ENCODE measurements around the gene SHROOM2. TPM values are rescaled to one million over a fixed set of nuclear protein-coding genes. Genes with fewer than 3 reads are reported as not detected.
"Not testable (repeated sequence)": the region's sequence is repeated elsewhere in the genome, so short reads cannot be mapped to it uniquely, and the experiment has no call there.

The SHROOM2 gene
- total RNA-seq, 2 experiments from 2014 or later = not detected

DNA sequence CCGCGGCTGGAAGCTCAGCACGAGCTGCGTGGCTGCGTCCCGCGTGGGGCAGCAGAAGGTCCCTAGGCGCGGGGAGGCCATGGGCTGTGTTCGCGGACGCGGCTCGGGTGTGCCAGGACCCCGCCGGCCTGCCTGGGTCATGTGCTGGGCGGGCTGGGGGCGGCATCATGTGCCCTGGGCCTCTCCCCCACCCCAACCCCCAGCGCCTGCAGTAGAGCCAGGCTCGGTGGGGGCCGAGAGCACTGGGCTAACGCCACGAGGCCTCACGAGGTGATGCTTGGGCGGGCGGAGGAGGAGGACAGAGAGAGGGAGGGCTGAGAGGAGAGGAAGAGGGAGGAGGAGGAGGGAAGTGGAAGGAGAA, 20.5 kb upstream of the SHROOM2 start, which contains the start of gene GPR143:
GPR143 (minus strand) TSS at position 111 of the 361 bp plus-strand sequence; CDS start at position 81, 30 bp downstream.
- Mint-ChIP-seq H3K4me1 (ENCODE audit: low read depth) (no peaks in the 10 kb centered on the region), H3K4me3 (no peak within 1 kb of the TSS), H3K27me3 (ENCODE audit: low read depth) (peaks cover 14% of the 10 kb centered on the region), H3K9me3 (no peaks in the 10 kb centered on the region), H3K36me3 (ENCODE audit: low read depth) (no peaks in the 10 kb centered on the region), H3K27ac (no peak within 1 kb of the TSS)
- intact Hi-C loops (cut with micrococcal nuclease) = no loop called here
- no peak for DNase-seq
- CTCF ChIA-PET = no interaction called here

DNA sequence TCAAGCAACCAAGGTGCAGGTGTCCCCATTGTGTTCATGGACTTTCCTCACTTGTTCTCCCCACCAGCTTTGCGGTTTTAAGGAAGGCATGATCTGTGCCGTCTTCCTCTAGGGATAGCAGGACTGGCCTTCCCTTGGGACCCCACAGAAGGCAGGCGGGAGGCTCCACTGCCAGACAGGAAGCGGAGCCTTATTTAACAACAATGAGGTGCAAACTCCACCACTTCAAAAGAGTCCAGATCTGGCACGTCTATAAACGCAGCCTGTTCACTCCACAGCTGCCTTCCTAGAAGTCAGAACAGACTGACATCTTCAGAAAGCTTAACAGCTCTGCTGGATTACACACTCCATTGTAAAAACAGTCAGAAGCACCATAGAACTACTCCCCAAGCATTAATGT, 18.9 kb upstream of the SHROOM2 start:
- CTCF ChIA-PET = interaction anchor here (0.7 kb wide), 1 partner anchor 16 kb away, joined by 3 read pairs; no protein-coding TSS in a partner anchor
- no peak overlapping the region for H3K27ac Mint-ChIP-seq

DNA sequence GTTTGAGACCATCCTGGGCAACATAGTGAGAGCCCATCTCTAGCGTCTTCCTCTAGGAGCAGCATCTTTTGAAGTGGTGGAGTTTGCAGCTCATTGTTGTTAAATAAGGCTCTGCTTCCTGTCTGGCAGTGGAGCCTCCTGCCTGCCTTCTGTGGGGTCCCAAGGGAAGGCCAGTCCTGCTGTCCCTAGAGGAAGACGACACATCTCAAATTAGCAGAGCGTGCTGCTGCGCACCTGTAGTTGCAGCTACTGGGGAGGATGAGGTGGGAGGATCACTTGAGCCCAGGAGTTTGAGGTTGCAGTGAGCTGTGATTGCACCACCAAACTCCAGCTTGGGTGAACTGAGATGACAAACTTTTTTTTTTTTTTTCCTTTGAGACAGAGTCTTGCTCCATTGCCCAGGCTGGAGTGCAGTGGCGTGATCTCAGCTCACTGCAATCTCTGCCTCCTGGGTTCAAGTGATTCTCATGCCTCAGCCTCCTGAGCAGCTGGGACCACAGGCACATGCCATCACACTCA, 17.8 kb upstream of the SHROOM2 start:
- CTCF ChIA-PET; H3K27ac Mint-ChIP-seq; H3K4me1 Mint-ChIP-seq (ENCODE audit: low read depth); H3K9me3 Mint-ChIP-seq; H3K36me3 Mint-ChIP-seq (ENCODE audit: low read depth); DNase-seq; H3K4me3 Mint-ChIP-seq; intact Hi-C loops (cut with micrococcal nuclease): not testable (repeated sequence)
- H3K27me3 Mint-ChIP-seq (ENCODE audit: low read depth) = peaks cover 14% of the 10 kb centered on the region

More for the DNA sequence above, 18.9 kb upstream of the SHROOM2 start:
- H3K9me3 Mint-ChIP-seq = no peaks in the 10 kb centered on the region
- no peaks in the 10 kb centered on the region for H3K36me3 Mint-ChIP-seq (ENCODE audit: low read depth)
- no peaks in the 10 kb centered on the region for H3K4me1 Mint-ChIP-seq (ENCODE audit: low read depth)
- peaks cover 14% of the 10 kb centered on the region for H3K27me3 Mint-ChIP-seq (ENCODE audit: low read depth)
- no peak for DNase-seq
- H3K4me3 Mint-ChIP-seq = no peak overlapping the region
- intact Hi-C loops (cut with micrococcal nuclease) = no loop called here

DNA sequence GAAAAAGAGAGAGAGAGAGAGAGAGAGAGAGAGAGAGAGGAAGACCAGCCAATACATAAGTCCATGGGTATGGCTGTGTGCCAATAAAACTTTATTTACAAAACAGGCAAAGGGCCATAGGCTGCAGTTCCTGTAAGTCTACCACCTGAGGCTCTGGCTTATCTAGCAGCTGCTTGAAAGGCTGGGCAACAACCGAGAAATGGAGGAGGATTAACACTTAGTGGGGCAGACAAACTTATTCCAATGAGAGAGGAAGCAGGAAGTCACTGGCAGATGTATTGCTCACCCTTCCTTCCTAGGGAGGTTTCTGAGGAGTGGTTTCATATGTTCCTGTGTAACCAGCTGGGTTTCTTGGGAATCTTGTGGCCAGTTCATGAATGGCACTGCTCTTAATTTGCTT, 15.9 kb upstream of the SHROOM2 start:
- no peak overlapping the region for H3K27ac Mint-ChIP-seq

DNA sequence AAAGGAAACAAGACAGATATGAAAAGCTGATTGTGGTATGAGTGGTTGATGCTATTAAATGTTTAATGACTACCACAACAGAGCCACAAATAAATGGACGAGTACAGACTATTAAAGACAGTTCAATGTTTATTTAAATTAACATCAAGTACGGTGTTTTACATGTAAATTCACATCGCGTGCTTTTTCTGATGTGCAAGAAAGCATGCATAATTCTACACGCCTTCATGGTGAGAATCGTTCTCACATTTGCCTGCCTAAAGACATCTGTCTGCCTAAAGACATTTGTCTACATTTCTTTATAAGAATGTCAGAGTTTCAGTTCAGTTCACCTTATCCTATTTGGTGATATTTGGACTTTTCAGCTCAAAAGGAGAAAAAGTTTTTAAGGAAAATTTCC, 13.3 kb upstream of the SHROOM2 start:
- peaks cover 16% of the 10 kb centered on the region for H3K27me3 Mint-ChIP-seq (ENCODE audit: low read depth)
- DNase-seq = no peak
- no peaks in the 10 kb centered on the region for H3K4me1 Mint-ChIP-seq (ENCODE audit: low read depth)
- H3K9me3 Mint-ChIP-seq = no peaks in the 10 kb centered on the region
- intact Hi-C loops (cut with micrococcal nuclease) = no loop called here
- H3K36me3 Mint-ChIP-seq (ENCODE audit: low read depth) = no peaks in the 10 kb centered on the region
- H3K27ac Mint-ChIP-seq = no peak overlapping the region
- CTCF ChIA-PET = no interaction called here
- H3K4me3 Mint-ChIP-seq = no peak overlapping the region

More for the DNA sequence above, 15.9 kb upstream of the SHROOM2 start:
- Mint-ChIP-seq H3K4me1 (ENCODE audit: low read depth) (no peaks in the 10 kb centered on the region), H3K4me3 (no peak overlapping the region), H3K36me3 (ENCODE audit: low read depth) (no peaks in the 10 kb centered on the region), H3K9me3 (no peaks in the 10 kb centered on the region), H3K27me3 (ENCODE audit: low read depth) (peaks cover 18% of the 10 kb centered on the region)
- intact Hi-C loops (cut with micrococcal nuclease) = no loop called here
- no peak for DNase-seq
- CTCF ChIA-PET = no interaction called here

DNA sequence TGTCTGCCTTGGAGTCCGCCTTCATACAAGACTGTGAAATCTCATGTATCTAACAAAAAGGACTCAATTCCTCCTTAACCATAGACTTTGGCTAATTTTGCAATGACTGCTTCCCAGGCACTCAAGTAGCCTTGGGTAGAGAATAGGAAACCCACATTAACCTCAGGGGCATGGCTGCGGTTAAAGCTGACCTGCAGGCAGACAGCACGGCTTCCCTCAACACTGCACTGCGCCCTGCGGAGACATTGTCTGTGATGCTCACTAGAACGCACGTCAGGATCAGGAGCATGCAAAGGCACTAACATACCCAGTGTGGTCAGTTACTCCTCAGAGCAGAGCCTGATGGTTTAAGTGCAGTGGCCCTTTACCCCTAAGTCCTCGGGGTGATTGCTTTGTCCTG, 10.3 kb upstream of the SHROOM2 start:
- CTCF ChIA-PET = no interaction called here
- no peak overlapping the region for H3K4me3 Mint-ChIP-seq
- no peaks in the 10 kb centered on the region for H3K36me3 Mint-ChIP-seq (ENCODE audit: low read depth)
- DNase-seq = no peak
- H3K9me3 Mint-ChIP-seq = no peaks in the 10 kb centered on the region
- H3K4me1 Mint-ChIP-seq (ENCODE audit: low read depth) = no peaks in the 10 kb centered on the region
- H3K27ac Mint-ChIP-seq = no peak overlapping the region
- H3K27me3 Mint-ChIP-seq (ENCODE audit: low read depth) = peaks cover 14% of the 10 kb centered on the region
- intact Hi-C loops (cut with micrococcal nuclease) = no loop called here

DNA sequence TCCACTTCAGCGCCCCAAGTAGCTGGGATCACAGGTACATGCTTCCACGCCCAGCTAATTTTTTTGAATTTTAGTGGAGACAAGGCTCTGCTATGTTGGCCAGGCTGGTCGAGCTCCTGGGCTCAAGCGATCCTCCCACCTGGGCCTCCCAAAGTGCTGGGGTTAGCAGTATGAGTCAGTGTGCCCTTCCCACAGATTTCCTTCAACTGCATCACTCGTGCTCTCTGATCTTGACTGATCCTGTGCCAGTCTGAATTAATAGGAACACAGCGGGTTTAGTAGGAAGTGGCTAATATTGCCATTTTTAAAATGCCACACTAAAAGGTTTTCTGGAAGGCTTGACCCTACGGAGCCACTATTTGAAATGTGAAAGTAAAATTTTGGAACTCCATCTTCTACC, 4.3 kb upstream of the SHROOM2 start:
- no peak overlapping the region for H3K4me3 Mint-ChIP-seq
- H3K4me1 Mint-ChIP-seq (ENCODE audit: low read depth) = no peaks in the 10 kb centered on the region
- H3K36me3 Mint-ChIP-seq (ENCODE audit: low read depth) = no peaks in the 10 kb centered on the region
- H3K9me3 Mint-ChIP-seq = no peaks in the 10 kb centered on the region
- intact Hi-C loops (cut with micrococcal nuclease) = no loop called here
- CTCF ChIA-PET = no interaction called here
- no peak for DNase-seq
- H3K27me3 Mint-ChIP-seq (ENCODE audit: low read depth) = peaks cover 18% of the 10 kb centered on the region
- H3K27ac Mint-ChIP-seq = no peak overlapping the region

DNA sequence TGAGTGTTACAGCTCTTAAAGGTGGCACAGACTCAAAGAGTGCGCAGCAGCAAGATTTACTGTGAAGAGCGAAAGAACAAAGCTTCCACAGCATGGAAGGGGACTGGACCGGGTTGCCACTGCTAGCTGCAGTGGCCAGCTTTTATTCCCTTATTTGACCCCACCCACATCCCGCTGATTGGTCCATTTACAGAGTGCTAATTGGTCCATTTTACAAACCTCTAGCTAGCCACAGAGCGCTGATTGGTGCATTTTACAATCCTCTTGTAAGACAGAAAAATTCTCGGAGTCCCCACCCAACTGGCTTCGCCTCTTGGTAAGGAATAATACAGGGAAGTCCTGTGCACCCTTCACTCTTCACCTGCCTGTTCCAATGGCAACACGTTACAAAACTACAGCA, 1.9 kb upstream of the SHROOM2 start:
- Mint-ChIP-seq H3K27me3 (ENCODE audit: low read depth) (peaks cover 34% of the 10 kb centered on the region), H3K4me1 (ENCODE audit: low read depth) (no peaks in the 10 kb centered on the region)

DNA sequence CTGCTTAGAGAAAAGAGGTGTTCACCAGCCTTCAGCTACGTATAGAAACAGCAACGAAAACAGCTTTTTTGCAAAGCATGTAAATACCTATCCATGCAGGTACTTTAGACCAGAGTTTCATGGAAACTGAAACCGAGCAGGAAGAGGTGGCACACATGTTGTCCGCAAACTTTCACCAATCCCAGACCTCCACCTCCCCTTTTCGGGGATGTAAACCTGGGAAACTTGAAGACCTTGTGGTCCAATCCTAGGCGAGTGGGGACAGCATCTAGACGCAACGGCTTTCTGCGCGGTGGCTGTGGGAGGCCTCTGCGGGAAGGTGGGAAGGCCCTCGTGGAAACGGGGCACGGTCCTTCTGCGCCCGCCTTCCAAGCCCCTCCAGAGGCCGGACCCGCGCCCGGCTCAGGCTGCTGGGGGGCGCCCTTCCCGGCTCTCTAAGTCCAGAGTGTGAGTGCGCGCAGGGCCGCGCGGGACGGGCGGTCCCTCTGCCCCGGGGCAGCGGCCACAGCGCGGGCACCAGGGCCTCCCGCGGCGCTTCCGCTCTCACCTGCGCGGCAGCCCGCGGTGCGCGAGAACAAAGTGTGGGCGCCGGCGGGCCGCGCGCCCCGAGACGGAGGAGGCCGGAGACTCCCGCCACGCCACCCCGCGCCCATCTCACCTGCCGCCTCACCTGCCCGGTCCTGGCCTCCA, 830 bp upstream of the SHROOM2 start:
- Mint-ChIP-seq H3K4me1 (ENCODE audit: low read depth) (no peaks in the 10 kb centered on the region), H3K27me3 (ENCODE audit: low read depth) (peaks cover 34% of the 10 kb centered on the region), H3K4me3 (no peak overlapping the region), H3K9me3 (no peaks in the 10 kb centered on the region), H3K27ac (no peak overlapping the region), H3K36me3 (ENCODE audit: low read depth) (no peaks in the 10 kb centered on the region)
- CTCF ChIA-PET = no interaction called here
- intact Hi-C loops (cut with micrococcal nuclease) = no loop called here
- DNase-seq = no peak

More for the DNA sequence above, 1.9 kb upstream of the SHROOM2 start:
- CTCF ChIA-PET = no interaction called here
- intact Hi-C loops (cut with micrococcal nuclease) = no loop called here
- Mint-ChIP-seq H3K4me3 (no peak overlapping the region), H3K9me3 (no peaks in the 10 kb centered on the region), H3K27ac (no peak overlapping the region), H3K36me3 (ENCODE audit: low read depth) (no peaks in the 10 kb centered on the region)
- DNase-seq = no peak

DNA sequence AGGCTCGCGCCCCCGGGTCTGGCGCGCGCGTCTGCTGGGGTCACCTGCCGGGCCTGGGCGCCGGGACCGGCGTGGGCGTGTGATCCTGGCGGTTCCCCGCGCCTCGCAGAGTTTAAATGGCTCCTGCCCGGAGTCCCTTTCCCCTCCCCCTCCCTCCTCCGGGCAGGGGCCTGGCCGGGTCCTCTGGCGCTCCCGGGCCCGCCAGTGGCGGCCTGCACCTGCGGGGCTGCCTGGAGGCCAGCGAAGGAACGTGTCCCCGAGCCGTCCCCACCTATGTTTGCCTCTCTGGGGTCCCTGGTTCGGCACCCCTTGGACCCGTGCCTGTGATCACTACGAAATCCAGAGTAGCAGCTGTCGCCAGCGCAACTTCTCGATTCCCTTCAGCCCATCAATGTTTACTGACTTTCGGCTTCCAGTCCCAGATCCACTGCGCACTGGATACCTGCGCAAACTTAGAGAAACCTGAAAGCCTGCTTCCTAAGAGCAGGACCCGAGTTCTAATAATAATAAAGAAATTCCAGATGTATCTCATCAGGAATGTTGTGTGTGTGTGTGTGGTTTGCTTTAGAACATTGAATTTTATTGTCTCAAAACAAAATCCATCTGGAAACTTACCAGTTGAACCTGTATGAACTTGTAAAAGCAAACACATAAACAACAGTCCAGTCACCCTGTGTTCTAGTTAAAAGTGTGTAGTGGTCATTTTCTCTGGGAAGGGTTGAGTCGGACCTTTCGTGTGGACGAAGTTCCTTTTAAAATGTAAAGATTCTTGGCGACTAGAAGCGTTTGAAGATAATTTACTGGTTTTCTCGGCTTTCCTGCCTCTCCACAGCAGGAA, 788 bp downstream of the SHROOM2 start:
- DNase-seq = no peak
- no peaks in the 10 kb centered on the region for H3K9me3 Mint-ChIP-seq
- no peak overlapping the region for H3K27ac Mint-ChIP-seq
- intact Hi-C loops (cut with micrococcal nuclease) = no loop called here
- CTCF ChIA-PET = no interaction called here
- no peaks in the 10 kb centered on the region for H3K36me3 Mint-ChIP-seq (ENCODE audit: low read depth)
- peak overlapping the region; percentile 46 for H3K4me3 Mint-ChIP-seq
- H3K4me1 Mint-ChIP-seq (ENCODE audit: low read depth) = no peaks in the 10 kb centered on the region
- peaks cover 33% of the 10 kb centered on the region for H3K27me3 Mint-ChIP-seq (ENCODE audit: low read depth)

DNA sequence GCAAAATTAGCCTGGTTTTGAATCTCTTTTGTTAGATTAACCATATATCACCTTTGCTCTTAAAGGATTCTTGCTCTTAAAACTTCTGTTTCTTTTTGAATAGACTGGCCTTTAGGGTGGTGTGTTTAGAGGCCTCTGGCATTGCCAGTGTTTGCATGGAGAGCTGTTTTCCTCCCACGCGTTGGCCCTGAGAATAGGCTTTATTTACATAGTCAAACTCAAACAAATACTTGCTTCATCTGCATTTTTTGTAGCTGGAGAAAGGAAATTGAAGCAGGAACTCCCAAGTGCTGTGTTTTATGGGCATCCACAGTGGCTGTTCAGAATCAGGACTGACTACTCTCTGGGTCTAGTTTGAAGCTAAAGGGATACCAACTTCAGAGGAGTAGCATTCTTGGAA, 2.7 kb downstream of the SHROOM2 start:
- Mint-ChIP-seq H3K4me1 (ENCODE audit: low read depth) (no peaks in the 10 kb centered on the region), H3K4me3 (no peak overlapping the region), H3K36me3 (ENCODE audit: low read depth) (no peaks in the 10 kb centered on the region), H3K27me3 (ENCODE audit: low read depth) (peaks cover 30% of the 10 kb centered on the region), H3K27ac (no peak overlapping the region), H3K9me3 (no peaks in the 10 kb centered on the region)
- DNase-seq = no peak
- CTCF ChIA-PET = no interaction called here
- intact Hi-C loops (cut with micrococcal nuclease) = no loop called here

DNA sequence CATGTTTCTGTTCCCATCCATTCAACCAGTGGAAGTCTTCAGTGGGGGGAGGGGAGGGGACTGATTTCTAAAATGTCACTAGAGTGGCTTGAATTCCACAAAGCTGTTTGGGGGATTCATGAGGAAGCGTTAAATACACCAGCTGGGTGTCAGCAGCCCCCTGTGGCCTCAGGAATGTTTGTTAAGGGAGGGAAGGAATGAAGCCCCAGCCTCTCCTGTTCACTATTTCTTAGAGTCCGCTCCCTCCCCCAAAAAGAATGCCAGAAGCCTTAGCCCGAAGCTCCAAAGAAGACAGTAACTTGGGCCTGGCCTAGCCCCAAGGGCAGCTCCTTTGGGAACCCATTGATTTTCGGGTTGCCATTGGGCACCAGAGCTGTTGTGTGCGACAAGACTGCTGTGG, 3.3 kb downstream of the SHROOM2 start:
- H3K4me1 Mint-ChIP-seq (ENCODE audit: low read depth) = no peaks in the 10 kb centered on the region
- intact Hi-C loops (cut with micrococcal nuclease) = no loop called here
- DNase-seq = no peak
- no peaks in the 10 kb centered on the region for H3K36me3 Mint-ChIP-seq (ENCODE audit: low read depth)
- CTCF ChIA-PET = no interaction called here
- no peaks in the 10 kb centered on the region for H3K9me3 Mint-ChIP-seq
- H3K4me3 Mint-ChIP-seq = no peak overlapping the region
- H3K27ac Mint-ChIP-seq = no peak overlapping the region
- H3K27me3 Mint-ChIP-seq (ENCODE audit: low read depth) = peaks cover 25% of the 10 kb centered on the region

DNA sequence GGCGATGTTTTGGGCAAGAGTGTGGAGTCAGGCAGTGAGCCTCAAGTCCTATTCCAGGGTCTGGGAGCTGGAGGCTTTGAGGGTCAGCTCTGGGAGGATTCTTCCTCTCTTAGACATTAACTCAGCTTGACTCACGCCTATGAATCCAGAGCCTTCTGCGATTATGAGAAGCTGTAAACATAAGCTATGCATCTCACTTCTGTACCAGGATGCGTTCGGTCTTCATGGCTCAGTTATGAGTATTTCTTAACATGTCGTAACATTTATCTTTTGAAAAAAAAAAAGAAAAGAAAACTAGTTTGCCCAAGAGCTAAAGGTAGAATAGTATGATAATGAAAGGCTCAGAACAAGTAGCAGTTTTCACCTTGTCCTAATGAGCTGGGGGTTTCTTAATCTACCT, 4.6 kb downstream of the SHROOM2 start:
- intact Hi-C loops (cut with micrococcal nuclease) = no loop called here
- no peak overlapping the region for H3K27ac Mint-ChIP-seq
- no peaks in the 10 kb centered on the region for H3K36me3 Mint-ChIP-seq (ENCODE audit: low read depth)
- no peaks in the 10 kb centered on the region for H3K9me3 Mint-ChIP-seq
- H3K4me1 Mint-ChIP-seq (ENCODE audit: low read depth) = no peaks in the 10 kb centered on the region
- H3K27me3 Mint-ChIP-seq (ENCODE audit: low read depth) = peaks cover 17% of the 10 kb centered on the region
- no peak overlapping the region for H3K4me3 Mint-ChIP-seq
- DNase-seq = no peak
- CTCF ChIA-PET = no interaction called here
